NCI-H1436 (cell line): Measurements from ENCODE around the gene HOXB9.
A peak's percentile ranks its signal among the peaks of the same experiment; 100 is the strongest.

Source experiments
- DNase-seq: peaks from one replicate; lab custom pipeline; 2025; lab: John Stamatoyannopoulos, UW

HOXB9 gene

DNA sequence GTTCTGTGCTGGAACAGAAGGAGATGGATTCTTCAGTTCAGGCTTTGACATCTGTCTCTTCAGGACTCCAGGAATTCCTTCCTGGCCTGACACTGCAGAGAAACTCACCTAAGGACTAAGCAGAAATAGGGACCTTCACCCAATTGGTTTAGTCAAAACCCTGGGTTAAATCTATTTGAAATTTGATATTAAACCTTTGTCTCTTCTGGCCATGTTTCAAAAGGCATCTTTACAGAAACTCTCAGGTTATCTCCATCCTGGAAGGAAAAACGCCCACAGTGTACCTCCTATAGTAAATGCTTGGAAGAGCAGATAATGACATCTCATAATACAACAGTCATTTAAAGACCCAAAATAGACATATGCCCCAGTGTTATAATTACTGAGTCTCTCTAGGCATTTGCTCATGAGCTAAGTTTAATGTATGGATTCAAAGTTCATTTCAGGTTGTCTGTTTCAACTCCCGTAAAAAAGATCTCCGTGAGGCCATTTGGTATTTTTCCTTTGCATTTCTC is 42.4 kb downstream of the HOXB9 start:
- DNase-seq, result no peak

DNA sequence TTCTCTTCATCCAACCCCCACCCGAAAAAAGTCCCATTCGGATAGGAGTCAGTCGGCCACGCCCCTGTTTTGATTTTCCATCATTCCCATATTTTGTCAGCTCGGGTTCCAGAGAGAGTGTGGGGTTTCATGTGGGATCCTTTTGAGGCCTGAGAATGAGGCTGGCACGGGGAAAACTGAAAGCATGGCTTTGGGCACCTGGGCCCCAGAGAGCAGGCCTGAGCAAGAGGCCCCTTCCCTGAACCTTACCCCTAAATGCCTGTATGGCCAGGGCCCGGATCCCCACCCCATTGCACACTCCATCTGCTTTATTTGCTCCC is 43.4 kb downstream of the HOXB9 start:
- DNase-seq, result no peak

DNA sequence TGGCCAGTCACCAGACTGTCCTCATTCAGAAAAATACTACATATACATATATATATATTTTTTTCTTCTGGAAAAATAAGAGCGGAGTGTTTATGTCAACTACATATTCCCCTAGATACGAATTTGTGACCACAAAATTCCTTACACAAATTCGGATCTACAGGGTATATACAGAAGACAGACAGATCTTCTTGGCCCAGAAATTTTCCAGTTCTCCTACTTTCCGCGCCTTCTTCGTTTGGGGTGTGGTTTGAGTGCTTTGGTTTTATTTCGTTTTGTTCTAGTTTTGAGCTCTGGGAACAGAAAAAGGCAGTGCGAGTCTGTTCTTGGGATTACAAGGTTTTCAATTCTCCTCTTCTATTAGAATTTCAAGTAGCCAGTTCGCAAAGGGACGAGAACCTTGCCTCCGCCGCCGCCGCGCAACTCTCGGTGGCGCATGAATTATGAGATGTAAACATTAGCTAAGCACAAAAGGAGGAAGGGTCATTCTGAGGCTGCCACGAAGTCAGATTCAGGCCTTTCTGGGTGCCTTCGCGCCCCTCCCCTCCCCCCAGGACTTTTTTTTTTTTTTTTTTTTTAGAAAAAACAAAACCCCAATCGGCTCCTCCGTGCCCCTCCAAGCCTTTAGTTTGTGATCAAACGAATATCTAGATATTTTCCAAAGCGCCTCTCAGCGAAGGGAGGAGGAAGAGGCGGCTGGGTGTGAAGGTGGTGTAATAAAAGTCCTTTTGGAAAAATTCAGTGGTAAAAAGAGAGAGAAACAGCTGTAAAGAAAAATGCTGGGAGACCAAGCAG is 46.2 kb downstream of the HOXB9 start:
- no peak for DNase-seq

DNA sequence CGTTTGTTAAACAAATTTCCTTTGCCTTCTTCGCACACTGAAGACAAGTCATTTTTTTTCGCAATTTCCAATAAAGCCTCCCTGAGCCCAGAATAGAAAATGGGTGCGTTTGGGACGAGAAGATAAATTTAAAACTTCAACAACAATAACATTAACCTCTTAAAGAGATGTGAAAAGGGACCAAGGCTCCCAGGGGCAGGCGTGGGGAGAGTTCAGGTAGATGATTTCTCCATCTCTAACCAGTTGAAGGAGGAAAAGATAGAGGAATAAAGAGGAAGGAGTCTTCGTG is 46.7 kb downstream of the HOXB9 start:
- no peak for DNase-seq

DNA sequence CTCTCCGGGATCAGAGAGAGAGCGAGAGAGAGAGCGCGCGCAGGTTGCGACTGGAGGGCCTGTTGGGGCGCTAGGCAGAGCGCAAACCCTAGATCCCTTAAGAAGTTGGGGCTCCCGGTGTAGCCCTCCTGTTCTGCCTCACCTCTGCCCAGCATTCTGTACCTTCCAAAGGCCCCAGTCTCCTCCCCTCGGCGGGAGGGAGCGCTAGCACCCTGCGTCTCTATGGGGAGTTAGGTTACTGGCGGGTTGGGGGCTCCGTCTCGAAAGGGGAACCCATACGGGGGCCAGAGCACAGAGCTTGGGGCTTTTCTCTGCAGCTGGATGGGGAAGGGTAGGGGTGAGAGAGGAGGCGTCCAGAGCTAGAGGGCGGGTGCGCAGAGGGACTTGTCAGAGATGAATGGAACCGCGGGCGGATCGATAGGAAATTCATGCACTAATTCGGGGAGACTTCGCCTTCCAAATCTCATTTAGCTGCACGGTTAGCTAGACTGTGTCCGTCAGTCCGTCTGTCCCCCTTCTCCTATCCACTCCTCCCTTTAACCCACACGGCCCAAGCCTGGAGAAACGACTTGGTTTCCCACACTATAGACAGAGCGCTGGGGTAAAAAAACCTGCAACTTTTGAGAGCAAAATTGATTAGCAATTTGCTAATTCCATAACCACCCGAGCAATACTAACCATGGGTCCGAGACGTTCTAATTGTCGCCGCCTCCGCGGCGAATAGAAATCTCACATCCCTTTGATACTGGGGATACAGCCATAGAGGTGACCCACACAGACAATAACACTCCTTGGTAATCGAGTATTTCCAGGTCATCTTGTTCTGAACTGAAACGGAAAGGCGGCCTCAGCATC is 47.3 kb downstream of the HOXB9 start:
- DNase-seq, result no peak

DNA sequence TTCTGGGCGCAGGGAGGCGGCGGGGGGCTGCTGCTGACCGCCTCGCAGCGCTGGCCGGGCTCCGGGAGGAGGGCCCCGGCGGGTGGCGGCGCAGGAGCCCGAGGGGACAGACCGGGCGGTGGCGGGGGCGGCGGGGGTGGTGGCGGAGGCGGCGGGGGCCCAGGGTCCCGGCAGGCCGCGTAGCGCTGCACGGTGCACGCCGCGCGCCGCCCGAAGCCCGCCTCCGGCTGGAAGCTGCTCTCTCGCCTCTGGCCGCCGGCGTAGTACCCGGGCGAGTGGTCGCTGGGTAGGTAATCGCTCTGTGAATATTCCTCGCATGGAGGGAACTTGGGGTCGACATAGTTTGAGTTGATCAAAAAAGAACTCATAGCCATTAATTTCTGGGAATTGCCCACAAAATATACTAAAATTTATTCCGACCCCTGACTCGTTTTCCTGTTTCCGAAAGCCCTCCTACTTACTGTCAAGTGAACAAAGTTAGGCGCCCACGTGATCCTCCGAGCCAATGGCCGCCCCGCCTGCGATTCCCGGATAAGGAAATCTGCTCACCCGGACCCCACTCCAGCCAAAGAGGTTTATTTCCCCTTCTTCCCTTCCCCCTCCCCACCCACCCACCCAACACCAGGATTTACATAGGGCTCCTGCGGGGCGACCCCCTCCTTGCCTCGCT is 48.1 kb downstream of the HOXB9 start, which contains the start of gene HOXB4:
TSS of gene HOXB4 (minus strand) at position 405 of the 670 bp plus-strand sequence. CDS start at position 374, 31 bp downstream.
- DNase-seq, result peak; percentile 38

DNA sequence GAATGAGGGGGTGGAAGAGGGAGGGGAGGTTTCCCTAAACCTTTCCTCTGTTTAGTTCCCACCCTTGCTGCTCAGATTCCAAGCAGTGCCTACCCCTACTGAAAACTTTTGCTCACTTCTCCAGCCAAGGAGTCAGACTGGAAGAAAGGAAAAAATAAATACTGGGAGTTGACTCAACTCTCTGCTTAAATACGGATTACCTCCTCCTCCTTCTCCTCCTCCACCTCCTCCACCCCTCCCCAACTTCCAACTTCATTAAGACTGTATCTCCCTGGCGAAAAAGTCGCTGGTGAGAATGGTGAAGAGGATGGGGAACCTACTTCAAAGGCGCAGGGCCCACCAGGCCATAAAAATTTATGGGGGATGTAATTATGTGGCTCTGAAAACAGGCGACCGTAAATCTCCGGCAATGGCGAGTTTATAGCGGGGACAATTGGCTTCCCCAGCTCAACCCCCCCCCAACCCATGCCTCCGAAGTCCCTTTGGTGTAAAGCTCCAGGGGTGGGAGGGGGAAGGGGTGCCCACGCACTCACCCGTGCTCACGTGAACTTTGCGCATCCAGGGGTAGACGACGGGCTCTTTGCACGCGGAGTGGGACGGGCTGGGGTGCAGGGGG is 48.7 kb downstream of the HOXB9 start:
- DNase-seq, result no peak

DNA sequence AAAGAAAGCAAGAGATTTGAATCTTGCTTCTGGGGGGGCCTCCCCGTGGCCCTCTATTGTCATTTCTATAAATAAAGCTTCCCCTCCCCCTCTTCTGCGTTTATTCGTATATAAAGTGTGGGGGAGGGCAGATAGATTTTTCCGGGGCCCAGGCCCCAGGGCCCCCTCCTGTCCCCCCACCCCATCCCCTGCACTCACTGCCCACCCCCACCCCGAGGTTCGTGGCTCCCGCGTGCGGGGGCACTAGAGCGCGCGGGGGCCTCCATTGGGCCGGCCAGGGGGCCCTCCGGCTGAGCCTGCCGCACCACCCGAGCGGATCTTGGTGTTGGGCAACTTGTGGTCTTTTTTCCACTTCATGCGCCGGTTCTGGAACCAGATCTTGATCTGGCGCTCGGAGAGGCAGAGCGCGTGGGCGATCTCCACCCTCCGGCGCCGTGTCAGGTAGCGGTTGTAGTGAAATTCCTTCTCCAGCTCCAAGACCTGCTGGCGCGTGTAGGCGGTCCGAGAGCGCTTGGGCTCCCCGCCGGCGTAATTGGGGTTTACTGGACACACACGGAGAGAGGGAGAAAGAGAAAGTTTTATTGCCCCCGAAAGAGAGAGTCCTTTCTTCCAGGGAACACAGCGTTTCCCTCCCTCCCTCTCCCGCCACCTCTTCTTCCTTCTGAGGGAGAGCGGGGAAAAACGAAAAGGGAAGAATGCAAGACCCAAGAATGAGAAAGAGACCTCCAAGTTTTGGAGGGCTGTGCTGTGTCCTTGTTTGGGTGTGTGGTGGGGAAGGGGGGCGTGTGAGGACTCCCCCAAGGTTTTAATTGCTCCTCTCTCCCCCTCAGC is 49.5 kb downstream of the HOXB9 start:
- DNase-seq, result no peak

DNA sequence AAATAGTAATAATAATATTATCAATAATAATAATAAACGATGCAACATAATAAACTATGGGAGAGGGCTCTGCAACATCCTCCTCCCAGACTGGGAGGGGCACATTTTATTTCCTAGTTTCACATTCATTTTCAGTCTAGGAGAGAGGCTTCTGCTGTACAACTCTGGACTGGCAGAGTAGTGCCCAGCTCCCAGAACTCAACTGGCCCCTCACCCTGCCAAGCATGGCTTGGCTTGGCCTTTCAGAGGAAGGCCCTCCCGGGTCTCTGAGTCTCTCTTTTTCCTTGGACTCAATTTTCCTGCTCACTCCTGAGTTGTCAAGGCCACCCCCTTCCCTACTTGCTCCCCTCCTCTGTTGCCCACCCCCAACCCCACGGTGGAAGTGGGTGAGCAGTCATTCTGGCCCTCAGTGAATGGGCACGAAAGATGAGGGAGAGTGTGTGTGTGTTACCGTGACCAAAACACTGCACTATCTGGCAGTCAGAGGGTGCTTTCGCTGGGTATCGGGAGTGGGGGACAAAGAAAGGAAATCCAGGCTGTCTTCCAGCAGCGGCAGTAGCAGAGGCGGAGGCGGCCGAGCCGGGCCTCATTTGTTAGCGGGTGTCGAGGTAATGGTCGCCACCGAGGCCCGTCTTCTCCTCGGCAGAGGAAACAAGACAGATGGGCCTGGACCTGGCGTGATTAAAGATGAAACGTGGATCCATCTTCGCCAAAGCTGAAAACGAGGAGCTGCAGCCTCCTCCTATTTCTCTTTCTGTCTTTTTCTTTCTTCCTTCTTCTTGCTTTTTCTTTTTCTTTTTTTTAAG is 50.3 kb downstream of the HOXB9 start:
- no peak for DNase-seq

DNA sequence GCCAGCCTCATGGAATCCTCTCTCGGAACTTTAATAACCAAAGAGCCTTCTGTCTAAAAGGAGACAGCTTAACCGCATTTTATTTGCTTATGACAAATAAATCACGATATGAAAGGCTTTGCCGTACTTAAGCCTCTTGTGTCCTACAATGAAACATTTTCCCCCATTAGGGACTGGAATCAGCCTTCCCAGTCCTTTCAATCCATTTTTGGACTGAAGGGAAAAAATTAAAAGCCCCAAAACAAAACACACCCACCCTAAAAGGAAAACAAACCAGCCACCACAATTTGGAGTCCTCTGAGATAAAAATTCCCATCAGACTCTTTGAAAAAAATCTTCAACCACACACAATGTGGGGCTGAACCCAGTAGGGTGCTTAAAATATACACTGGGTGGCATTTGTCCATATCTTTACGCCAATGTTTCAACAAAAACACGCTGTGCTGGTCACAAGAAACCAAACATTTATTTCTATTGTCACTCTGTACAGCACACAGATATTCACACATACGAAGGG is 51.0 kb downstream of the HOXB9 start:
- peak; percentile 31 for DNase-seq

DNA sequence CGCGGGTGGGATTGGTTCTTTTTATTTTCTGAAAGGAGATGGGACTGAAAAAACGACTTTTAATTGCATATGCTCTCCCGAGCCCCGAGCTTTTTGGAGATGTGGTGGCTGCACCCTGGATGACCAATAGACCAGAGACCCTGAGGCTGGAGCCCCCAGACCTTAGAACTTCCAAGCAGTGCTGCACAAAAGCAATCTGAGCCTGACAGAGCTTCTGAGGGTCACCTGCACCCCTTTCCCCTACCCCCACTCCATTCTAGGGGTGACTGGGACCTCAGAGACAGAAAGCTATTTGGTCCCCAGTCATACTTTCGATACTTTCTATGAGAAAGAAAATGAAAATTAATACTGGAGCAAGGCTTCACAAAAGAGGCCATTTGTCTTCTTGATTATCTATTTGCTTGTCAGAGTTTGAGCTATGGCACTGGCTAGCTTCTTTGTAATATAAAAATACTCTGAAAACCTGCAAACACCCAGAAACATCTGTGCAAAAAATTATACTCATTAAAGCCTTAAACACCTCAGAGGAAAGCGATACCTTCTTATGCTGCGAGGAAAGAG is 51.6 kb downstream of the HOXB9 start:
- DNase-seq, result no peak

DNA sequence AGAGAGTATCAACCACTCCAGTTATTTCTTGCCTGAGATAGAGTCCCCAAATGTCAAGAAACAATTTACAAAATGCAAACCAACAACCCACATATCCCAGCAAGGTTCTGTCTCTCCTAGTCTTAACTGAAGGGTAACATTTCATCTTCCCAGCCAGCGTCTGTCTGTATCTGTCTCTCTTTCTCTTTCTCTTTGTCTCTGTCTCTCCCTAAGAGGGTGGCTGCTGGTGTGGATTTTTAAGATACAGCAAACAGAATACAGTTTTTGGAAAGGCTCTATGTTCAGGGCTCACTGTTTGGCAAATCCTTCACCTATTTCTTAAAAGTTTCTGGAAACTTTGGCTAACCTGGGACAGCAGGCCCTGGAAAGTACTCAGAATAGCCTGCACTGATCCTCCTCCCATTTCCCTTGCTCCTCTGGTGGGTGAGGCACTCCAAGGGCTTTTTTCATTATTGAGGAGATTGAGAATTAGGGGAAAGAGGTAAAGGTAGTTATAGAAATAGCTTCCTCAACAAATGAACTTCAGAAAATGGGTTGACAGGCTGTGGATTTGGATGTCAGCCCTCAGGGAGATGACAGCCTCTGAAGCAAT is 54.2 kb downstream of the HOXB9 start:
- no peak for DNase-seq
